Esophagus squamous epithelium (tissue), 5 donors: ENCODE measurements around the gene MTCL1. TPM values are rescaled to one million over a fixed set of nuclear protein-coding genes. Genes with fewer than 3 reads are reported as not detected.
"Not testable (repeated sequence)": the region's sequence is repeated elsewhere in the genome, so short reads cannot be mapped to it uniquely, and the experiment has no call there.

Experiments
- DNase-seq: peaks from one replicate; lab custom pipeline; 2025; lab: John Stamatoyannopoulos, UW
- H3K27ac ChIP-seq, 4 donors: fragments of 200-600 bp; sonication (generic); one replicate each; pipeline ENCODE4 v1.5.1; 2016 to 2019; ENCODE audit warnings: mild to moderate bottlenecking in 1 of 4
- H3K27me3 ChIP-seq, 4 donors: fragments of 200-600 bp; sonication (generic); 1 replicate in 3 of 4; 2 replicates in 1 of 4; pipeline versions ENCODE4 v1.5.1 to v1.6.0; 2017 to 2021; ENCODE audit warnings: antibody characterized with exemption in 1 of 4
- H3K36me3 ChIP-seq, 3 donors: fragments of 200-600 bp; sonication (generic); one replicate each; pipeline ENCODE4 v1.5.1; 2016 to 2019
- H3K4me1 ChIP-seq, 3 donors: fragments of 200-600 bp; sonication (generic); one replicate each; pipeline ENCODE4 v1.5.1; 2017 to 2019
- H3K4me3 ChIP-seq, 4 donors: fragments of 200-600 bp; sonication (generic); 1 replicate in 3 of 4; 2 replicates in 1 of 4; pipeline ENCODE4 v1.5.1; 2016 to 2019; ENCODE audit warnings: mild to moderate bottlenecking in 2 of 4, moderate library complexity in 1 of 4
- H3K9me3 ChIP-seq, 3 donors: fragments of 200-600 bp; sonication (generic); one replicate each; pipeline ENCODE4 v1.5.1; 2016 to 2019
- CTCF ChIP-seq, 6 experiments: fragments of 450-650 bp in 4 of 6; fragments of 200-600 bp in 2 of 6; sonication (generic) in 2 of 6; IDR thresholded peaks; one replicate each; pipeline ENCODE4 v1.5.1; 2016 to 2019; ENCODE audit warnings: antibody characterized with exemption in 6 of 6, mild to moderate bottlenecking in 4 of 6, moderate library complexity in 4 of 6
- POLR2A ChIP-seq, 4 donors: fragments of 450-650 bp; IDR thresholded peaks; one replicate each; pipeline ENCODE4 v1.6.1; 2017; ENCODE audit warnings: antibody characterized with exemption in 4 of 4, mild to moderate bottlenecking in 4 of 4, moderate library complexity in 3 of 4
- WGBS, 2 donors: methylation state at CpG; one replicate each; pipeline ENCODE4 v1.1.5; 2018; 5-methylcytosine and 5-hydroxymethylcytosine counted together
- intact Hi-C: fragments of 100-400 bp; cut with DNase I; formaldehyde crosslinking; loops from one replicate; pipeline ENCODE4 v1.15.0; 2022
- total RNA-seq, 4 donors: library from RNA; depleted of rRNA; stranded (reverse); fragments of >200 nt; gene quantifications; one replicate each; pipeline ENCODE4 v1.1.0, GENCODE V29; 2016
- donor health status: DM: yes; HTN: yes; CAD: no.

MTCL1 gene
- total RNA-seq, 4 donors from 2014 or later = 6.5 to 16.4 (median 7.9) TPM

- Histone ChIP-seq H3K27me3 (no peaks in the 10 kb centered on the region), H3K9me3 (no peaks in the 10 kb centered on the region), H3K4me1 (peaks cover 0 to 18% (median 3%) of the 10 kb centered on the region in 3 donors), H3K4me3 (no peak overlapping the region), H3K27ac (no peak overlapping the region), H3K36me3 (peaks cover 0 to 10% (median 0%) of the 10 kb centered on the region in 3 donors)
- WGBS, 2 donors = 92 to 100% methylated on average over 3 to 4 of the region's 4 CpGs
- no peak for DNase-seq
- intact Hi-C loops = no loop called here
- no peak for TF ChIP-seq CTCF (IDR thresholded peaks at IDR 0.05)
- no peak for TF ChIP-seq POLR2A (IDR thresholded peaks at IDR 0.05)
Observed at GRCh38 chr18:8758466-8758865, 53.1 kb downstream of the MTCL1 start.

- intact Hi-C loops = no loop called here
- no peak for DNase-seq
- Histone ChIP-seq H3K36me3 (peaks cover 0 to 10% (median 0%) of the 10 kb centered on the region in 3 donors), H3K4me1 (peaks cover 0 to 21% (median 3%) of the 10 kb centered on the region in 3 donors), H3K27me3 (no peaks in the 10 kb centered on the region), H3K9me3 (no peaks in the 10 kb centered on the region), H3K4me3 (no peak overlapping the region), H3K27ac (no peak overlapping the region)
- 84 to 88% methylated on average over 2 of the region's 2 CpGs for WGBS, 2 donors
- TF ChIP-seq POLR2A (IDR thresholded peaks at IDR 0.05) (no peak), CTCF (IDR thresholded peaks at IDR 0.05) (no peak)
Observed at GRCh38 chr18:8760984-8761383, 55.6 kb downstream of the MTCL1 start.

GRCh38 chr18:8761535-8761934 is 56.2 kb downstream of the MTCL1 start:
- H3K9me3 ChIP-seq, H3K4me3 ChIP-seq, intact Hi-C loops, H3K27ac ChIP-seq, H3K27me3 ChIP-seq, DNase-seq: not testable (repeated sequence)
- Histone ChIP-seq H3K36me3 (peaks cover 0 to 10% (median 0%) of the 10 kb centered on the region in 3 donors), H3K4me1 (peaks cover 0 to 25% (median 7%) of the 10 kb centered on the region in 3 donors)
- 90 to 92% methylated on average over 3 of the region's 3 CpGs for WGBS, 2 donors

GRCh38 chr18:8762968-8763367 is 57.6 kb downstream of the MTCL1 start:
- 78 to 92% methylated on average over 5 of the region's 5 CpGs for WGBS, 2 donors
- Histone ChIP-seq H3K4me3 (no peak overlapping the region), H3K36me3 (peaks cover 0 to 10% (median 0%) of the 10 kb centered on the region in 3 donors), H3K9me3 (no peaks in the 10 kb centered on the region), H3K4me1 (peaks cover 0 to 17% (median 12%) of the 10 kb centered on the region in 3 donors), H3K27ac (no peak overlapping the region), H3K27me3 (no peaks in the 10 kb centered on the region)
- intact Hi-C loops = no loop called here
- no peak for DNase-seq
- no peak for TF ChIP-seq POLR2A (IDR thresholded peaks at IDR 0.05)
- TF ChIP-seq CTCF (IDR thresholded peaks at IDR 0.05) = no peak

GRCh38 chr18:8763611-8764010 is 58.3 kb downstream of the MTCL1 start:
- intact Hi-C loops = no loop called here
- H3K27me3 ChIP-seq = no peaks in the 10 kb centered on the region
- WGBS, 2 donors = 52 to 80% methylated on average over 2 of the region's 2 CpGs
- H3K27ac ChIP-seq = no peak overlapping the region
- no peaks in the 10 kb centered on the region for H3K9me3 ChIP-seq
- H3K4me3 ChIP-seq = no peak overlapping the region
- peaks cover 0 to 10% (median 0%) of the 10 kb centered on the region in 3 donors for H3K36me3 ChIP-seq
- no peak for DNase-seq
- TF ChIP-seq POLR2A (IDR thresholded peaks at IDR 0.05) (no peak), CTCF (IDR thresholded peaks at IDR 0.05) (no peak)
- H3K4me1 ChIP-seq = peaks cover 0 to 14% (median 9%) of the 10 kb centered on the region in 3 donors
